K562 (cell line): ENCODE data around the gene CMTM4. TPM values are rescaled to one million over a fixed set of nuclear protein-coding genes. Genes with fewer than 3 reads are reported as not detected.

Experiments
- HDAC3 ChIP-seq: fragments of 450-650 bp; IDR thresholded peaks from 2 replicates; pipeline ENCODE4 v1.6.1; 2018; ENCODE audit warnings: borderline replicate concordance, mild to moderate bottlenecking, moderate library complexity; ENCODE audit not compliant: partially characterized antibody
- HEY1 ChIP-seq: fragments of 250-450 bp; sonication (Bioruptor Pico); IDR thresholded peaks from 2 replicates; pipeline ENCODE4 v1.5.0; 2020; ENCODE audit warnings: mild to moderate bottlenecking, moderate library complexity, borderline replicate concordance
- MAZ ChIP-seq, 2 experiments: fragments of 450-650 bp in 1 of 2; sonication (generic) in 1 of 2; formaldehyde crosslinking; IDR thresholded peaks in 1 of 2; conservative IDR thresholded peaks in 1 of 2; 2 replicates each; pipeline versions ENCODE4 v1.4.0 to v1.5.0; 2020; ENCODE audit warnings: mild to moderate bottlenecking in 1 of 2, missing genetic modification reagents in 1 of 2
- RAD21 ChIP-seq, 2 experiments: fragments of 250-450 bp in 1 of 2; fragments of 450-650 bp in 1 of 2; sonication (Bioruptor Pico) in 1 of 2; formaldehyde crosslinking in 1 of 2; IDR thresholded peaks in 1 of 2; conservative IDR thresholded peaks in 1 of 2; 2 replicates each; pipeline versions ENCODE4 v1.4.0 to v1.8.0; 2020 to 2022; ENCODE audit warnings: mild to moderate bottlenecking in 2 of 2, moderate library complexity in 1 of 2
- REST ChIP-seq, 2 experiments: fragments of 450-650 bp; formaldehyde crosslinking in 1 of 2; IDR thresholded peaks; 2 replicates each; pipeline versions ENCODE4 v1.4.0 to v1.6.1; 2014 to 2020; ENCODE audit warnings: mild to moderate bottlenecking in 2 of 2, borderline replicate concordance in 1 of 2, low read depth in 1 of 2
- SMC3 ChIP-seq: conservative IDR thresholded peaks from 2 replicates; pipeline ENCODE4 v1.6.1; 2011; ENCODE audit warnings: low read depth, low read length, improper control_type of control experiment; ENCODE audit not compliant: insufficient read depth
- polyA plus RNA-seq, 8 experiments: library from polyadenylated mRNA; depleted of rRNA in 4 of 8; stranded (reverse) in 5 of 8; unstranded in 3 of 8; fragments of >200 nt; fragmentation: Nextera tagmentation in 2 of 8; fragmentation: Illumina TruSeq in 1 of 8; extraction: Ambion mirVana in 2 of 8; extraction: Trizol in 1 of 8; gene quantifications; 2 replicates each; pipeline versions ENCODE4 v1.2.1 to v1.2.3, GENCODE V29; 2011 to 2014; ENCODE audit warnings: inconsistent platforms in 1 of 8, missing spikeins in 1 of 8
- total RNA-seq, 7 experiments: library from RNA; depleted of rRNA in 6 of 7; stranded (reverse); fragments of >200 nt in 6 of 7; fragmentation: Illumina TruSeq in 2 of 7; extraction: Trizol in 2 of 7; gene quantifications; 2 replicates each; pipeline versions ENCODE4 v1.2.1 to v1.2.3, GENCODE V29; 2011 to 2021; ENCODE audit warnings: low replicate concordance in 1 of 7
- TF ChIP-seq, protein P1 (sequence below): conservative IDR thresholded peaks from 2 replicates; pipeline ENCODE4 v1.6.1; 2011; ENCODE audit warnings: low read depth, mild to moderate bottlenecking, low read length; ENCODE audit not compliant: control insufficient read depth

The CMTM4 gene
- total and polyA plus RNA-seq, 9 of the 15 experiments (the other 6 are each of a cell fraction or from before 2014, with no cell fraction given) = 2.0 to 21.3 (median 12.5) TPM

DNA sequence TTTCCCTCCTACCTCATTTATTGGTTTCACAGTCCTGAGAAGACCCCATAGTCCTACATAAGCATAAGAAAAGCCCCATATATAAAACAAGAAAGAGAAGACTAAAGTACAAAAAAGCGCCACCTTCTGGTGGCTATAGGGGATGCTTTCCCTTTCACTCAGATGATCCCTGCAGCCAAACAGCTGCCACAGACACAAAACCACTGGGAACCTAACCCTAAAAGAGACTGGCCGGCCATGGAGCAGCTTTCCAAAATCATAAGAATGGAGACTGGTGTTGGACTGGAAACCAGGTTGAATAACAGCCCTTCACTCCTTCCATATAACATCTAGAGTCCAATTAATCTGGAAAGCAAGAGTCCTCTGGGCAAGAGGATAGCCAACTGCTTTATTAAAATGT is 43.5 kb upstream of the CMTM4 start (continued):
- TF ChIP-seq RAD21 (CRISPR knock-in tag; conservative IDR thresholded peaks at IDR 0.05 in 1 of 2, IDR thresholded peaks at IDR 0.05 in 1 of 2) (peak; percentile 15 to 38; a peak in 2 of 4 replicates), MAZ (CRISPR knock-in tag; conservative IDR thresholded peaks at IDR 0.05 in 1 of 2, IDR thresholded peaks at IDR 0.05 in 1 of 2) (0 out of 4 replicates have a peak, but pooled peaks of 1 of the 2 experiments have one; percentile 31), HDAC3 (no peak), REST (IDR thresholded peaks at IDR 0.05; ENCODE audit: borderline replicate concordance) (peak; percentile 20; the same call in 1 of the 2 replicates), REST (CRISPR knock-in tag; IDR thresholded peaks at IDR 0.05; ENCODE audit: low read depth) (no peak), HEY1 (no peak), SMC3 (0 out of 2 replicates have a peak, but pooled peaks have one; percentile 28)
- TF ChIP-seq, protein P1, sequence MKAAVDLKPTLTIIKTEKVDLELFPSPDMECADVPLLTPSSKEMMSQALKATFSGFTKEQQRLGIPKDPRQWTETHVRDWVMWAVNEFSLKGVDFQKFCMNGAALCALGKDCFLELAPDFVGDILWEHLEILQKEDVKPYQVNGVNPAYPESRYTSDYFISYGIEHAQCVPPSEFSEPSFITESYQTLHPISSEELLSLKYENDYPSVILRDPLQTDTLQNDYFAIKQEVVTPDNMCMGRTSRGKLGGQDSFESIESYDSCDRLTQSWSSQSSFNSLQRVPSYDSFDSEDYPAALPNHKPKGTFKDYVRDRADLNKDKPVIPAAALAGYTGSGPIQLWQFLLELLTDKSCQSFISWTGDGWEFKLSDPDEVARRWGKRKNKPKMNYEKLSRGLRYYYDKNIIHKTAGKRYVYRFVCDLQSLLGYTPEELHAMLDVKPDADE = no peak
